Chondrocyte (in vitro differentiated cells): Measurements from ENCODE around the gene ZNF750. TPM values are rescaled to one million over a fixed set of nuclear protein-coding genes. Genes with fewer than 3 reads are reported as not detected.
A peak's percentile ranks its signal among the peaks of the same experiment; 100 is the strongest.

Experiments
- DNase-seq: peaks from one replicate; pipeline ENCODE4 v3.0.0; 2021; ENCODE audit warnings: mixed read lengths, low spot score
- H3K27ac Mint-ChIP-seq: one replicate; pipeline ENCODE4 v1.8.0; 2021; ENCODE audit warnings: mild to moderate bottlenecking, moderate library complexity, mixed read lengths; ENCODE audit not compliant: unreplicated experiment
- H3K27me3 Mint-ChIP-seq: 2 replicates; pipeline ENCODE4 v1.8.0; 2021; ENCODE audit warnings: low read depth, mixed read lengths
- H3K36me3 Mint-ChIP-seq: 2 replicates; pipeline ENCODE4 v1.8.0; 2021; ENCODE audit warnings: low read depth, mixed read lengths
- H3K4me1 Mint-ChIP-seq: 2 replicates; pipeline ENCODE4 v1.8.0; 2021; ENCODE audit warnings: low read depth, mild to moderate bottlenecking, mixed read lengths
- H3K4me3 Mint-ChIP-seq: one replicate; pipeline ENCODE4 v1.8.0; 2021; ENCODE audit warnings: mild to moderate bottlenecking, moderate library complexity, mixed read lengths; ENCODE audit not compliant: unreplicated experiment
- H3K9me3 Mint-ChIP-seq: 2 replicates; pipeline ENCODE4 v1.8.0; 2021; ENCODE audit warnings: low read depth, mixed read lengths
- CTCF ChIP-seq: fragments of 200-600 bp; sonication (generic); IDR thresholded peaks from 2 replicates; pipeline ENCODE4 v1.5.0; 2021; ENCODE audit warnings: antibody characterized with exemption, mild to moderate bottlenecking, moderate library complexity
- total RNA-seq: library from RNA; stranded (reverse); gene quantifications from 3 replicates; pipeline ENCODE4 v1.2.1, GENCODE V29; 2021

Gene ZNF750
- total RNA-seq, 1 donor from 2014 or later: not detected

GRCh38 chr17:82854226-82854625 is 14.4 kb upstream of the ZNF750 start:
- no peaks in the 10 kb centered on the region for H3K9me3 Mint-ChIP-seq
- H3K27ac Mint-ChIP-seq: no peak overlapping the region
- no peak for TF ChIP-seq CTCF
- H3K27me3 Mint-ChIP-seq: no peaks in the 10 kb centered on the region
- DNase-seq: no peak
- H3K4me1 Mint-ChIP-seq: peaks cover under 1% of the 10 kb centered on the region
- H3K36me3 Mint-ChIP-seq: peaks cover 2% of the 10 kb centered on the region
- H3K4me3 Mint-ChIP-seq: no peak overlapping the region

DNA sequence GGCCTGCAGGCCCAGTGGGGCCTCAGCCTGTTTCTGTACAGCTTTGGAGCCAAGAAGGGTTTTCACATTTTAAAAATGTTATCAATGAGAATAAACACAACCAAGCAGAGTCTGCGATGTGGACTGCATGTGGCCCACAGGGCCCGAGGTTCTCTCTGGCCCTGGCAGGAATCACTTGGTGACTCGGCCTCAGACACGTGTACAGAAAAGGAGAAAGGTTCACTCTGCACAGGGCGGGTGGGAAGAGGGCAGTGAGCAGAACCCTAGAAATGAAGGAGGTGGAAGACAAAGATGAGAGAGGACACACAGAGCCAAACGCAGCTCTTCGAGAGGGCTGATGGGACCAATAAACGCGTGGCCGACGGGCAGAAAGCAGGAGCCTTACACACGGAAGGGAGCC is 11.6 kb upstream of the ZNF750 start:
- no peaks in the 10 kb centered on the region for H3K4me1 Mint-ChIP-seq
- H3K9me3 Mint-ChIP-seq: no peaks in the 10 kb centered on the region
- H3K27me3 Mint-ChIP-seq: no peaks in the 10 kb centered on the region
- no peak overlapping the region for H3K27ac Mint-ChIP-seq
- no peak overlapping the region for H3K4me3 Mint-ChIP-seq
- H3K36me3 Mint-ChIP-seq: peaks cover 7% of the 10 kb centered on the region
- DNase-seq: no peak
- no peak for TF ChIP-seq CTCF

DNA sequence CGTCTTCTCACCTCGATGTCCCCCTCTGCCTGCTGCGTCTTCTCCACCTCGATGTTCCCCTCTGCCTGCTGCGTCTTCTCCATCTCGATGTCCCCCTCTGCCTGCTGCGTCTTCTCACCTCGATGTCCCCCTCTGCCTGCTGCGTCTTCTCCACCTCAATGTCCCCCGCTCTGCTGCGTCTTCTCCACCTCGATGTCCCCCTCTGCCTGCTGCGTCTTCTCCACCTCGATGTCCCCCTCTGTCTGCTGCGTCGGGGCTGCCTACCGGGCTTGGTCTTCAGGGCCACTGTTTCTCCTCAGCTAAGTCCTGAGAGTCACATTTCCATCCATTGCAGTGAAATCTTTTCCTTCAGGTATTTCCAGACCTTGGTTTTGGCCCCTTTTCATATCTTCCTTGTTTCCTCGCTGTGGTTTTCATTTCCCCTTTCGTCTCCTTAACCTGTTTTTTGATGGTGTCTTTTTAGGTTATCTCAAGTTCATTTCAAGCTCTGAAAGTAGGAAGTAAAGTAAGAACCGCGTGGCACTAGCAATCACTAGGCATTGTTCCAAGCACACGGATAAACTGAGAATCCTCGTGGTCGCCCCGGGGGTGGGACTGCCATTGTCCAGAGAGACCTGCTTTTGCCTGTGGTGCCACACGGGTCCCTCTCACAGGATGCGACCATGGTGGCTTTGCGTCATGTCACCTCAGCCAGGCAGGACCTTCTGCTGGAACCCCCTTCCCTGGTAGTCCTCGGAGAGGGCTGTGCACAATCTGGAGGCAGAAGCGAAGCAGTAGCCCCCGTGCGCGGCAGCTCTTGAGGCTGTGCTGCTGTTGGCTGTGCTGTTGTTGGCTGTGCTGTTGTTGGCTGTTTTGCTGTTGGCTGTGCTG is 9.5 kb upstream of the ZNF750 start:
- no peak for TF ChIP-seq CTCF
- H3K4me1 Mint-ChIP-seq: peaks cover 3% of the 10 kb centered on the region
- no peak overlapping the region for H3K4me3 Mint-ChIP-seq
- H3K27ac Mint-ChIP-seq: no peak overlapping the region
- peak; percentile 66 for DNase-seq
- peaks cover 7% of the 10 kb centered on the region for H3K36me3 Mint-ChIP-seq
- H3K27me3 Mint-ChIP-seq: no peaks in the 10 kb centered on the region
- no peaks in the 10 kb centered on the region for H3K9me3 Mint-ChIP-seq

DNA sequence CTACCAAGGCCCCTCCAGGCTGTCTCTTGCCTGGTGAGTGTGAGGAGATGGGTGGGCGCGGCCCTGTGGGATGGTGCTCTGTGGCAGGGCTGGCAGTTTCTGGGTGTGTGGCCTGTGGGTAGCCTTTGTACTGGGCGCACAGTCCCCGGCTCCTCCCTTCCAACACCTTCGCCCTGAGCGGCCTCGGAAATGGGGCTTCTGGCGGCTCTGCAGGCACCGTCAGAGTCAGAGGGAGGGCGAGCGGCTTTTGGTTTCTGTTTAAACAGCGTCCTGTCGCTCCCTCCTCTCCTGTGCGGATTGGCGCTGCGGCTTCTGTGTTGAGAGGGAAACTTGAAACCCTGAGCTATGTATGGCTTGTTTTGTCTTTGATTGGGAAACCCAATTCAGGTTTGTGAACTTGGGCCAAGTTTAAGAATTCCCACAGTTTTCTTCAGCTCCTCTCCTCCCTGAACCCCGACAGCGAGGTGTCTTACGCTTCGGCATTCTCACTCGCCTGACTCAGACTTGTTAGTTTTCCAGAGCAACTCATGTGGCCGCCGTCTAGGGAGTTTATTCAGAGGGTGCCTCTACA is 8.3 kb upstream of the ZNF750 start:
- H3K4me3 Mint-ChIP-seq: no peak overlapping the region
- peak; percentile 68 for DNase-seq
- H3K9me3 Mint-ChIP-seq: no peaks in the 10 kb centered on the region
- H3K27me3 Mint-ChIP-seq: no peaks in the 10 kb centered on the region
- peaks cover 7% of the 10 kb centered on the region for H3K36me3 Mint-ChIP-seq
- peaks cover 3% of the 10 kb centered on the region for H3K4me1 Mint-ChIP-seq
- TF ChIP-seq CTCF: no peak
- no peak overlapping the region for H3K27ac Mint-ChIP-seq

GRCh38 chr17:82846061-82846691 is 6.4 kb upstream of the ZNF750 start:
- H3K27ac Mint-ChIP-seq: no peak overlapping the region
- H3K4me1 Mint-ChIP-seq: peaks cover 3% of the 10 kb centered on the region
- no peak for TF ChIP-seq CTCF
- peak overlapping the region; percentile 74 for H3K4me3 Mint-ChIP-seq
- H3K27me3 Mint-ChIP-seq: no peaks in the 10 kb centered on the region
- peaks cover 9% of the 10 kb centered on the region for H3K36me3 Mint-ChIP-seq
- no peaks in the 10 kb centered on the region for H3K9me3 Mint-ChIP-seq
- peak; percentile 78 for DNase-seq
